ENCODE measurements around the gene MIGA2.
"Not testable (repeated sequence)": the region's sequence is repeated elsewhere in the genome, so short reads cannot be mapped to it uniquely, and the experiment has no call there.

Gene MIGA2

GRCh38 chr9:129102791-129103594 lies 66.6 kb downstream of the MIGA2 start:
- peak in 1 of 2 experiments; percentile 20 for DNase-seq

- no peak for DNase-seq
These were observed 67.2 kb downstream of the MIGA2 start for GRCh38 chr9:129103595-129103965.

- DNase-seq, result no peak
These were observed 67.6 kb downstream of the MIGA2 start for GRCh38 chr9:129104051-129104450.

- no peak for DNase-seq
These were observed 69.7 kb downstream of the MIGA2 start for GRCh38 chr9:129105857-129106694.

GRCh38 chr9:129107651-129108050 lies 71.2 kb downstream of the MIGA2 start:
- DNase-seq, result no peak

- DNase-seq, result no peak
These were observed 71.8 kb downstream of the MIGA2 start for GRCh38 chr9:129108083-129108804.

- DNase-seq, result peak in 1 of 2 experiments; percentile 1
These were observed 72.5 kb downstream of the MIGA2 start for GRCh38 chr9:129108805-129109536.

GRCh38 chr9:129109537-129109903 lies 73.1 kb downstream of the MIGA2 start:
- DNase-seq, result no peak

GRCh38 chr9:129109952-129110739 lies 73.7 kb downstream of the MIGA2 start:
- peak in 1 of 2 experiments; percentile 1 for DNase-seq

GRCh38 chr9:129110740-129111527 lies 74.5 kb downstream of the MIGA2 start, which contains the start of the genes CRAT and PTPA:
TSS of gene CRAT (minus strand) at chr9:129110793. CDS start at chr9:129110509, 284 bp downstream.
TSS of gene PTPA (plus strand) at chr9:129111415. CDS start at chr9:129111601, 186 bp downstream.
- peak; percentile 56 to 89 for DNase-seq

GRCh38 chr9:129111528-129112151 lies 75.2 kb downstream of the MIGA2 start:
- DNase-seq, result peak in 1 of 2 experiments; percentile 31

- not testable (repeated sequence) for DNase-seq
These were observed 76.1 kb downstream of the MIGA2 start for GRCh38 chr9:129112526-129112925.

GRCh38 chr9:129113645-129114304 lies 77.3 kb downstream of the MIGA2 start:
- no peak for DNase-seq

GRCh38 chr9:129118799-129119198 lies 82.4 kb downstream of the MIGA2 start:
- DNase-seq, result no peak

GRCh38 chr9:129121483-129121882 lies 85.1 kb downstream of the MIGA2 start:
- peak in 1 of 2 experiments; percentile 37 for DNase-seq
